Sigmoid colon (tissue), 7 donors: ENCODE results near the gene LPA. TPM values are rescaled to one million over a fixed set of nuclear protein-coding genes. Genes with fewer than 3 reads are reported as not detected.

Experiments
- DNase-seq: peaks from one replicate; pipeline ENCODE4 v3.0.0-alpha.2; 2019
- H3K27ac ChIP-seq, 4 donors: fragments of 200-600 bp; sonication (generic); one replicate each; pipeline ENCODE4 v1.5.1; 2016 to 2019; ENCODE audit warnings: mild to moderate bottlenecking in 1 of 4
- H3K27me3 ChIP-seq, 3 donors: fragments of 200-600 bp; sonication (generic); one replicate each; pipeline ENCODE4 v1.5.1; 2019; ENCODE audit warnings: mild to moderate bottlenecking in 1 of 3
- H3K36me3 ChIP-seq, 4 donors: fragments of 200-600 bp; sonication (generic); one replicate each; pipeline ENCODE4 v1.5.1; 2016 to 2019
- H3K4me1 ChIP-seq, 4 donors: fragments of 200-600 bp; sonication (generic); one replicate each; pipeline ENCODE4 v1.5.1; 2017 to 2019
- H3K4me3 ChIP-seq, 4 donors: fragments of 200-600 bp; sonication (generic); one replicate each; pipeline ENCODE4 v1.5.1; 2017 to 2019; ENCODE audit warnings: mild to moderate bottlenecking in 2 of 4, moderate library complexity in 1 of 4
- H3K9me3 ChIP-seq, 4 donors: fragments of 200-600 bp in 3 of 4; sonication (generic) in 3 of 4; one replicate each; pipeline versions ENCODE4 v1.5.1 to v1.6.1; 2013 to 2019
- EP300 ChIP-seq, 4 donors: sonication (generic); formaldehyde crosslinking; IDR thresholded peaks; one replicate each; pipeline ENCODE4 v1.6.1; 2017; ENCODE audit warnings: antibody characterized with exemption in 4 of 4
- POLR2A ChIP-seq, 2 donors: fragments of 450-650 bp; IDR thresholded peaks; one replicate each; pipeline ENCODE4 v1.6.1; 2016; ENCODE audit warnings: antibody characterized with exemption in 2 of 2, mild to moderate bottlenecking in 2 of 2, moderate library complexity in 2 of 2
- POLR2AphosphoS5 ChIP-seq, 4 donors: sonication (generic); formaldehyde crosslinking; IDR thresholded peaks; one replicate each; pipeline ENCODE4 v1.6.1; 2017; ENCODE audit warnings: antibody characterized with exemption in 4 of 4
- WGBS, 2 donors: extraction: QIAGEN DNeasy Blood & Tissue Kit; methylation state at CpG; one replicate each; pipeline ENCODE4 v1.1.7; 2013; 5-methylcytosine and 5-hydroxymethylcytosine counted together
- intact Hi-C: fragments of 100-400 bp; cut with DNase I; formaldehyde crosslinking; loops from one replicate; pipeline ENCODE4 v1.15.1; 2023
- polyA plus RNA-seq, 3 donors: library from polyadenylated mRNA; stranded (reverse); fragments of 200-250 nt; gene quantifications; one replicate each; pipeline ENCODE4 v1.2.3, GENCODE V29; 2013
- total RNA-seq, 4 donors: library from RNA; depleted of rRNA; stranded (reverse); fragments of >200 nt; gene quantifications; one replicate each; pipeline ENCODE4 v1.1.0, GENCODE V29; 2016
- TF ChIP-seq, protein P1 (sequence below), 4 experiments: fragments of 450-650 bp in 3 of 4; fragments of 200-600 bp in 1 of 4; IDR thresholded peaks; one replicate each; pipeline ENCODE4 v1.5.1; 2016 to 2019; ENCODE audit warnings: antibody characterized with exemption in 4 of 4, mild to moderate bottlenecking in 3 of 4, moderate library complexity in 2 of 4
- donor health status: healthy with polysubstance abuse.
- donor health status: Bipolar disorder and iron deficiency.
- donor health status: healthy.

LPA gene
- total and polyA plus RNA-seq, 7 donors: 0.01 TPM; not detected in 6

DNA sequence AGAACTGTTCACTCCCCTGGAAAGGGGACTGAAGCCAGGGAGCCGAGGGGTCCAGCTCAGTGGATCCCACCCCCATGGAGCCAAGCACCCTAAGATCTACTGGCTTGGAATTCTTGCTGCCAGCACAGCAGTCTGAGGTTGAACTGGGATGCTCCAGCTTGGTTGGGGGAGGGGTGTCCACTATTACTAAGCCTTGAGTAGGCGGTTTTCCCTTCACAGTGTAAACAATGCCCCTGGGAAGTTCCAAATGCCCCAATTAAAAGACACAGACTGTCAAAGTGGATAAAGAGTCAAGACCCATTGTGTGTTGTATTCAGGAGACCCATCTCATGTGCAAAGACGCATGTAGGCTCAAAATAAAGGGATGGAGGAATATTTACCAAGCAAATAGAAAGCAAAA lies 150.2 kb downstream of the LPA start:
- Histone ChIP-seq H3K36me3 (no peaks in the 10 kb centered on the region), H3K27ac (no peak overlapping the region), H3K27me3 (no peaks in the 10 kb centered on the region), H3K9me3 (no peaks in the 10 kb centered on the region), H3K4me3 (no peak overlapping the region), H3K4me1 (no peaks in the 10 kb centered on the region)
- no peak for DNase-seq
- TF ChIP-seq, protein P1, sequence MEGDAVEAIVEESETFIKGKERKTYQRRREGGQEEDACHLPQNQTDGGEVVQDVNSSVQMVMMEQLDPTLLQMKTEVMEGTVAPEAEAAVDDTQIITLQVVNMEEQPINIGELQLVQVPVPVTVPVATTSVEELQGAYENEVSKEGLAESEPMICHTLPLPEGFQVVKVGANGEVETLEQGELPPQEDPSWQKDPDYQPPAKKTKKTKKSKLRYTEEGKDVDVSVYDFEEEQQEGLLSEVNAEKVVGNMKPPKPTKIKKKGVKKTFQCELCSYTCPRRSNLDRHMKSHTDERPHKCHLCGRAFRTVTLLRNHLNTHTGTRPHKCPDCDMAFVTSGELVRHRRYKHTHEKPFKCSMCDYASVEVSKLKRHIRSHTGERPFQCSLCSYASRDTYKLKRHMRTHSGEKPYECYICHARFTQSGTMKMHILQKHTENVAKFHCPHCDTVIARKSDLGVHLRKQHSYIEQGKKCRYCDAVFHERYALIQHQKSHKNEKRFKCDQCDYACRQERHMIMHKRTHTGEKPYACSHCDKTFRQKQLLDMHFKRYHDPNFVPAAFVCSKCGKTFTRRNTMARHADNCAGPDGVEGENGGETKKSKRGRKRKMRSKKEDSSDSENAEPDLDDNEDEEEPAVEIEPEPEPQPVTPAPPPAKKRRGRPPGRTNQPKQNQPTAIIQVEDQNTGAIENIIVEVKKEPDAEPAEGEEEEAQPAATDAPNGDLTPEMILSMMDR (IDR thresholded peaks at IDR 0.05): no peak
- intact Hi-C loops: no loop called here
- WGBS, 2 donors: 78 to 84% methylated on average over 3 of the region's 3 CpGs

DNA sequence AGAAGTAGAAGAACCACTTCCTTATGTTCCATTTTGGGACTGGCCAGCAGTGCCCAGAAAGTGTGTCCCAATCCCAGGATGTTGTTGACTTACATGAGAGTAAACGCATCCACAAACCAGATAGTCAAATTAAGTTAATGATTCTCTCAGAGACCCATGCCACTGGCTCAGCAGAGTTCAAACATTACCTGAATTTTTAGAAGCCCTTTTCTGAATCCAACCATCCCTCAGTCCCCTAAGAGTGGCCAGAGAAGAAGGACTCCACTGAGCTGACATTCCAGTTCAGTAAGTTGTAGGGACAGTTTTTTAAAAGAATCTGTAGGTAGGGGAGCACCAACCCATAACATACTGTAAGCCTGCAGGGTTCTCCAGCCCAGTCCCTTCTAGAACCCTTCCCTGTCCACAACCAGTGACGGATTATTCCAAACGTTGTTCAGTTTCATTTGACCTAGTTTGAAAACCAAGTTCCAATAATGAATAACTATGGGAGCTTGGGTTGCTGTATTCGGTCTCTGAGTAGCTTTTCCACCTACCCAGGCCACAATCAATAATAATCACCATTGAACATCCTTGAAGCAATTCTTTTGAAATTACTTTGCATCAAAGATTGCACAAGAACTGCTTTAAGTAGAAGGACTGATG lies 153.0 kb downstream of the LPA start:
- no peaks in the 10 kb centered on the region for H3K4me1 ChIP-seq
- 69 to 85% methylated on average over 4 of the region's 4 CpGs for WGBS, 2 donors
- intact Hi-C loops: no loop called here
- no peaks in the 10 kb centered on the region for H3K9me3 ChIP-seq
- no peak for DNase-seq
- H3K27ac ChIP-seq: no peak overlapping the region
- no peak overlapping the region for H3K4me3 ChIP-seq
- H3K27me3 ChIP-seq: no peaks in the 10 kb centered on the region
- no peaks in the 10 kb centered on the region for H3K36me3 ChIP-seq
- TF ChIP-seq POLR2A (IDR thresholded peaks at IDR 0.05) (no peak), POLR2AphosphoS5 (IDR thresholded peaks at IDR 0.05) (no peak), EP300 (IDR thresholded peaks at IDR 0.05) (no peak)
- TF ChIP-seq, protein P1 (IDR thresholded peaks at IDR 0.05): no peak

DNA sequence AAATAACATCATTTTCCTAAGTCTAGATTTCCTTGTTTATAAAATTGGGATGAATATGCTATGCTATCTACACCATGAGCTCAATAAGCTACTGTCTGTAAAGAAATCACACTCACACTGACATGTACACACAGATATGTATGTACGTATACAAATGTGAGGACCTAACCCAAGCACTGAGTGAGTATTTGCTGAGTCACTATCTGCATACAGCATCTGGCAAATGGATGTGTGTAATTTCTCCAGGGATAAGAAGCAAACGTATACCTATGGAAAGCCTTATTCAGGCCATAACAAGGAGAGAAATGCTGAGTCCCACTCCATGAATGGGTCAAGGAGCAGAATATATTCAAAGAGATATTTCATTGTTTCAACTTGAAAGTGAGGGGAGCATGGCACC lies 153.9 kb downstream of the LPA start:
- Histone ChIP-seq H3K9me3 (no peaks in the 10 kb centered on the region), H3K27ac (no peak overlapping the region), H3K4me3 (no peak overlapping the region), H3K36me3 (no peaks in the 10 kb centered on the region), H3K4me1 (no peaks in the 10 kb centered on the region), H3K27me3 (no peaks in the 10 kb centered on the region)
- intact Hi-C loops: no loop called here
- no peak for DNase-seq
- TF ChIP-seq, protein P1 (IDR thresholded peaks at IDR 0.05): no peak
- no peak for TF ChIP-seq POLR2AphosphoS5 (IDR thresholded peaks at IDR 0.05)
- TF ChIP-seq POLR2A (IDR thresholded peaks at IDR 0.05): no peak
- no peak for TF ChIP-seq EP300 (IDR thresholded peaks at IDR 0.05)
- 68 to 74% methylated on average over 2 of the region's 2 CpGs for WGBS, 2 donors

DNA sequence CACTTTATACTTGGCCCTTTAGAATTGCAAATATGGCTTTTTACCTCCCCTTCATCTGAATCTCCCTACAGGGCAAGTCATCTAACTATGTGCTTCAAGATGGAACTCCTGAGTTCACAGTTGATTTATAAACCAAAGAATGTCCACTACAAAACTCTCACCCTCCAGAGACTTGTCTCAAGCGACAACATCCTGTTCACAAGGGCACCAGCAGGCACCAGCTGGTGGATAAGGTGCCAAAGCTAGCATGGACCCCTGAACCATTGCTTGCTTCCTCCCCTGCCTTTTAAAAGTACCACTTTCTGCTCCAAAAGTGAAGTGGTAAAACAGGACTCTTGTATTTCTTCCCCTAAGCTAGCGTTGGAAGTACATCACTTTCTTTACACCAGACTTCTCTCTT lies 154.5 kb downstream of the LPA start:
- WGBS, 2 donors: 78 to 85% methylated on average over 2 of the region's 2 CpGs
- H3K36me3 ChIP-seq: no peaks in the 10 kb centered on the region
- TF ChIP-seq POLR2AphosphoS5 (IDR thresholded peaks at IDR 0.05) (no peak), EP300 (IDR thresholded peaks at IDR 0.05) (no peak), POLR2A (IDR thresholded peaks at IDR 0.05) (no peak)
- TF ChIP-seq, protein P1 (IDR thresholded peaks at IDR 0.05): no peak
- H3K4me3 ChIP-seq: no peak overlapping the region
- no peaks in the 10 kb centered on the region for H3K27me3 ChIP-seq
- intact Hi-C loops: no loop called here
- H3K9me3 ChIP-seq: no peaks in the 10 kb centered on the region
- H3K27ac ChIP-seq: no peak overlapping the region
- no peak for DNase-seq
- no peaks in the 10 kb centered on the region for H3K4me1 ChIP-seq

DNA sequence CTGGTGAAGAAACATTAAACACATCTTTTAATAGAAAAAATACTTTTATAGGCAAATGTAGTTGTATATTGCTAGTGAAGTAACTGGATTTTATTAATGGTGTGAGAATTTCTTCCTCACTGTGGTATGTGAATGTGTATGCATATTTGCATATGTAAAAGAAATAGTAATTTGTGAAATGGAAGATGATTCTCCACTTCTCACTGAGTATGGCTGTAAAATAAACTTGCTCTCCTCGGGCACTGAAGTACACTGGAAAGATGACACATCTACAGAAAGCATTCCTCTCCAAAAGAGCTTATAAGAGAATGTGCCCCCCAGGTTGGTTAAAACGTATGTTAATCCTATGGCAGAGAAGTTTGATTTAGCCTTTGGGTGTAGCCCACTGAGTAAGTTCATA lies 155.5 kb downstream of the LPA start:
- intact Hi-C loops: no loop called here
- no peaks in the 10 kb centered on the region for H3K36me3 ChIP-seq
- no peaks in the 10 kb centered on the region for H3K4me1 ChIP-seq
- H3K4me3 ChIP-seq: no peak overlapping the region
- WGBS, 2 donors: 84 to 85% methylated on average over 2 of the region's 2 CpGs
- no peaks in the 10 kb centered on the region for H3K27me3 ChIP-seq
- H3K27ac ChIP-seq: no peak overlapping the region
- TF ChIP-seq EP300 (IDR thresholded peaks at IDR 0.05): no peak
- TF ChIP-seq, protein P1 (IDR thresholded peaks at IDR 0.05): no peak
- no peak for TF ChIP-seq POLR2A (IDR thresholded peaks at IDR 0.05)
- no peak for TF ChIP-seq POLR2AphosphoS5 (IDR thresholded peaks at IDR 0.05)
- no peak for DNase-seq
- peaks cover 0 to 4% (median 2%) of the 10 kb centered on the region in 4 donors for H3K9me3 ChIP-seq
